ENCODE measurements around the gene SHKBP1.

- no peak for TF ChIP-seq ISL1 (CRISPR knock-in tag; IDR thresholded peaks at IDR 0.05)
- no peak for TF ChIP-seq CREB5 (CRISPR knock-in tag; IDR thresholded peaks at IDR 0.05; ENCODE audit: low read depth)
- no peak for TF ChIP-seq PATZ1 (CRISPR knock-in tag; IDR thresholded peaks at IDR 0.05; ENCODE audit: borderline replicate concordance)
- TF ChIP-seq TOX (CRISPR knock-in tag; IDR thresholded peaks at IDR 0.05; ENCODE audit: borderline replicate concordance), result no peak
Measured at GRCh38 chr19:40608957-40609356, 32.3 kb downstream of the SHKBP1 start.

All from SK-N-SH treated with all-trans-retinoic acid at 6 μM for 48 hours (cell line).